ENCODE results near the gene CLIP4.

The CLIP4 gene

GRCh38 chr2:29228947-29229346, 113.7 kb downstream of the CLIP4 start (continued):
- TF ChIP-seq TOX (CRISPR knock-in tag; IDR thresholded peaks at IDR 0.05; ENCODE audit: borderline replicate concordance) = no peak
- TF ChIP-seq ZNF70 (CRISPR knock-in tag; IDR thresholded peaks at IDR 0.05) = no peak
- no peak for TF ChIP-seq POU6F1 (CRISPR knock-in tag; IDR thresholded peaks at IDR 0.05; ENCODE audit: borderline replicate concordance, low read depth)
- TF ChIP-seq ESRRG (CRISPR knock-in tag; IDR thresholded peaks at IDR 0.05) = no peak

GRCh38 chr2:29229640-29230039, 114.4 kb downstream of the CLIP4 start:
- TF ChIP-seq ZFP3 (CRISPR knock-in tag; IDR thresholded peaks at IDR 0.05) (no peak), CSDC2 (CRISPR knock-in tag; IDR thresholded peaks at IDR 0.05) (no peak), OSR1 (CRISPR knock-in tag; IDR thresholded peaks at IDR 0.05) (no peak), GLIS3 (CRISPR knock-in tag; IDR thresholded peaks at IDR 0.05) (no peak), PATZ1 (CRISPR knock-in tag; IDR thresholded peaks at IDR 0.05; ENCODE audit: borderline replicate concordance) (no peak), ARNTL (CRISPR knock-in tag; IDR thresholded peaks at IDR 0.05; ENCODE audit: borderline replicate concordance, low read depth) (no peak), ZC3H10 (CRISPR knock-in tag; IDR thresholded peaks at IDR 0.05) (no peak), PPARA (CRISPR knock-in tag; IDR thresholded peaks at IDR 0.05; ENCODE audit: borderline replicate concordance) (no peak), RARB (CRISPR knock-in tag; IDR thresholded peaks at IDR 0.05) (no peak), TCF4 (CRISPR knock-in tag; IDR thresholded peaks at IDR 0.05; ENCODE audit: borderline replicate concordance) (no peak), ZNF70 (CRISPR knock-in tag; IDR thresholded peaks at IDR 0.05) (no peak), SNAI2 (CRISPR knock-in tag; IDR thresholded peaks at IDR 0.05) (no peak), ZNF8 (CRISPR knock-in tag; IDR thresholded peaks at IDR 0.05) (no peak), TSHZ2 (CRISPR knock-in tag; IDR thresholded peaks at IDR 0.05) (no peak), TOX (CRISPR knock-in tag; IDR thresholded peaks at IDR 0.05; ENCODE audit: borderline replicate concordance) (no peak), ISL1 (CRISPR knock-in tag; IDR thresholded peaks at IDR 0.05) (no peak), CSRNP3 (CRISPR knock-in tag; IDR thresholded peaks at IDR 0.05) (no peak), CREB5 (CRISPR knock-in tag; IDR thresholded peaks at IDR 0.05; ENCODE audit: low read depth) (no peak), POU6F1 (CRISPR knock-in tag; IDR thresholded peaks at IDR 0.05; ENCODE audit: borderline replicate concordance, low read depth) (no peak)
- no peak for ATAC-seq

GRCh38 chr2:29232041-29232440, 116.8 kb downstream of the CLIP4 start:
- TF ChIP-seq ZFP30 (CRISPR knock-in tag; IDR thresholded peaks at IDR 0.05) (no peak), TSHZ2 (CRISPR knock-in tag; IDR thresholded peaks at IDR 0.05) (no peak), ZFP3 (CRISPR knock-in tag; IDR thresholded peaks at IDR 0.05) (no peak), ZNF70 (CRISPR knock-in tag; IDR thresholded peaks at IDR 0.05) (no peak), ESRRG (CRISPR knock-in tag; IDR thresholded peaks at IDR 0.05) (no peak), ISL1 (CRISPR knock-in tag; IDR thresholded peaks at IDR 0.05) (no peak), GLIS3 (CRISPR knock-in tag; IDR thresholded peaks at IDR 0.05) (no peak)
- ATAC-seq = no peak

Measured in SK-N-SH treated with all-trans-retinoic acid at 6 μM for 48 hours (cell line).